ENCODE measurements around the gene MRGPRD. TPM values are rescaled to one million over a fixed set of nuclear protein-coding genes. Genes with fewer than 3 reads are reported as not detected.

Gene MRGPRD
- total RNA-seq, 2 experiments from 2014 or later, result not detected

- Mint-ChIP-seq H3K36me3 (ENCODE audit: low read depth) (no peaks in the 10 kb centered on the region), H3K9me3 (no peaks in the 10 kb centered on the region), H3K4me3 (no peak overlapping the region), H3K27ac (no peak overlapping the region), H3K27me3 (no peaks in the 10 kb centered on the region), H3K4me1 (no peaks in the 10 kb centered on the region)
- DNase-seq, result no peak
- POLR2A ChIA-PET, result no interaction called here
- CTCF ChIA-PET, result interaction anchor here (1.6 kb wide), 1 partner anchor 14 kb away, joined by 4 read pairs; no protein-coding TSS in a partner anchor
These were observed 15.8 kb upstream of the MRGPRD start for GRCh38 chr11:68996376-68997123.

GRCh38 chr11:68994894-68995285 is 14.1 kb upstream of the MRGPRD start:
- CTCF ChIA-PET, result no interaction called here

GRCh38 chr11:68994161-68994893 is 13.5 kb upstream of the MRGPRD start:
- Mint-ChIP-seq H3K27me3 (peaks cover 3% of the 10 kb centered on the region), H3K9me3 (no peaks in the 10 kb centered on the region), H3K36me3 (ENCODE audit: low read depth) (no peaks in the 10 kb centered on the region), H3K4me3 (no peak overlapping the region), H3K4me1 (no peaks in the 10 kb centered on the region), H3K27ac (no peak overlapping the region)
- no peak for DNase-seq
- ChIA-PET CTCF (interaction anchor here (0.6 kb wide), 1 partner anchor 18 kb away, joined by 4 read pairs; no protein-coding TSS in a partner anchor), POLR2A (no interaction called here)

More at GRCh38 chr11:68994894-68995285, 14.1 kb upstream of the MRGPRD start:
- DNase-seq, result no peak
- no peaks in the 10 kb centered on the region for H3K9me3 Mint-ChIP-seq
- no peak overlapping the region for H3K4me3 Mint-ChIP-seq
- H3K27ac Mint-ChIP-seq, result no peak overlapping the region
- POLR2A ChIA-PET, result no interaction called here
- no peaks in the 10 kb centered on the region for H3K36me3 Mint-ChIP-seq (ENCODE audit: low read depth)
- no peaks in the 10 kb centered on the region for H3K27me3 Mint-ChIP-seq
- no peaks in the 10 kb centered on the region for H3K4me1 Mint-ChIP-seq

GRCh38 chr11:68993546-68993945 is 12.8 kb upstream of the MRGPRD start:
- no peaks in the 10 kb centered on the region for H3K36me3 Mint-ChIP-seq (ENCODE audit: low read depth)
- no peak overlapping the region for H3K4me3 Mint-ChIP-seq
- H3K4me1 Mint-ChIP-seq, result no peaks in the 10 kb centered on the region
- CTCF ChIA-PET, result interaction anchor here (0.6 kb wide), 1 partner anchor 19 kb away, joined by 4 read pairs; no protein-coding TSS in a partner anchor
- H3K9me3 Mint-ChIP-seq, result no peaks in the 10 kb centered on the region
- H3K27me3 Mint-ChIP-seq, result peaks cover 7% of the 10 kb centered on the region
- no peak for DNase-seq
- POLR2A ChIA-PET, result no interaction called here
- no peak overlapping the region for H3K27ac Mint-ChIP-seq

GRCh38 chr11:68992743-68993255 is 12.0 kb upstream of the MRGPRD start:
- POLR2A ChIA-PET, result no interaction called here
- CTCF ChIA-PET, result no interaction called here
- Mint-ChIP-seq H3K27ac (no peak overlapping the region), H3K9me3 (no peaks in the 10 kb centered on the region), H3K36me3 (ENCODE audit: low read depth) (no peaks in the 10 kb centered on the region), H3K4me1 (no peaks in the 10 kb centered on the region), H3K27me3 (peaks cover 11% of the 10 kb centered on the region), H3K4me3 (no peak overlapping the region)
- DNase-seq, result no peak

GRCh38 chr11:68990995-68991780 is 10.4 kb upstream of the MRGPRD start:
- Mint-ChIP-seq H3K27me3 (peaks cover 22% of the 10 kb centered on the region), H3K36me3 (ENCODE audit: low read depth) (no peaks in the 10 kb centered on the region), H3K4me3 (no peak overlapping the region), H3K27ac (no peak overlapping the region), H3K4me1 (no peaks in the 10 kb centered on the region), H3K9me3 (no peaks in the 10 kb centered on the region)
- no peak for DNase-seq
- POLR2A ChIA-PET, result no interaction called here
- CTCF ChIA-PET, result no interaction called here

GRCh38 chr11:68989936-68990606 is 9.3 kb upstream of the MRGPRD start:
- no peak overlapping the region for H3K27ac Mint-ChIP-seq
- H3K36me3 Mint-ChIP-seq (ENCODE audit: low read depth), result no peaks in the 10 kb centered on the region
- H3K4me1 Mint-ChIP-seq, result no peaks in the 10 kb centered on the region
- H3K9me3 Mint-ChIP-seq, result no peaks in the 10 kb centered on the region
- peaks cover 23% of the 10 kb centered on the region for H3K27me3 Mint-ChIP-seq
- POLR2A ChIA-PET, result no interaction called here
- DNase-seq, result no peak
- H3K4me3 Mint-ChIP-seq, result no peak overlapping the region
- CTCF ChIA-PET, result no interaction called here

GRCh38 chr11:68988491-68988890 is 7.7 kb upstream of the MRGPRD start:
- peaks cover 25% of the 10 kb centered on the region for H3K27me3 Mint-ChIP-seq
- H3K4me1 Mint-ChIP-seq, result no peaks in the 10 kb centered on the region
- no peaks in the 10 kb centered on the region for H3K36me3 Mint-ChIP-seq (ENCODE audit: low read depth)
- DNase-seq, result no peak
- no peak overlapping the region for H3K4me3 Mint-ChIP-seq
- ChIA-PET CTCF (no interaction called here), POLR2A (no interaction called here)
- H3K9me3 Mint-ChIP-seq, result no peaks in the 10 kb centered on the region
- no peak overlapping the region for H3K27ac Mint-ChIP-seq

GRCh38 chr11:68987211-68987610 is 6.4 kb upstream of the MRGPRD start:
- H3K36me3 Mint-ChIP-seq (ENCODE audit: low read depth), result no peaks in the 10 kb centered on the region
- POLR2A ChIA-PET, result no interaction called here
- CTCF ChIA-PET, result no interaction called here
- H3K27me3 Mint-ChIP-seq, result peaks cover 28% of the 10 kb centered on the region
- H3K9me3 Mint-ChIP-seq, result no peaks in the 10 kb centered on the region
- no peak overlapping the region for H3K27ac Mint-ChIP-seq
- no peaks in the 10 kb centered on the region for H3K4me1 Mint-ChIP-seq
- DNase-seq, result no peak
- H3K4me3 Mint-ChIP-seq, result no peak overlapping the region

- ChIA-PET CTCF (interaction anchor here (0.7 kb wide), 1 partner anchor 26 kb away, joined by 3 read pairs; no protein-coding TSS in a partner anchor), POLR2A (no interaction called here)
- H3K36me3 Mint-ChIP-seq (ENCODE audit: low read depth), result no peaks in the 10 kb centered on the region
- H3K27me3 Mint-ChIP-seq, result peaks cover 28% of the 10 kb centered on the region
- H3K4me1 Mint-ChIP-seq, result no peaks in the 10 kb centered on the region
- H3K9me3 Mint-ChIP-seq, result no peaks in the 10 kb centered on the region
- DNase-seq, result no peak
- no peak overlapping the region for H3K4me3 Mint-ChIP-seq
- H3K27ac Mint-ChIP-seq, result no peak overlapping the region
These were observed 3.0 kb upstream of the MRGPRD start for GRCh38 chr11:68983801-68984200.

GRCh38 chr11:68982134-68982533 is 1.3 kb upstream of the MRGPRD start:
- Mint-ChIP-seq H3K27ac (no peak overlapping the region), H3K4me1 (no peaks in the 10 kb centered on the region), H3K4me3 (no peak overlapping the region), H3K36me3 (ENCODE audit: low read depth) (no peaks in the 10 kb centered on the region), H3K9me3 (no peaks in the 10 kb centered on the region), H3K27me3 (peaks cover 17% of the 10 kb centered on the region)
- ChIA-PET POLR2A (no interaction called here), CTCF (no interaction called here)
- no peak for DNase-seq

- Mint-ChIP-seq H3K27me3 (peaks cover 12% of the 10 kb centered on the region), H3K4me1 (no peaks in the 10 kb centered on the region), H3K9me3 (no peaks in the 10 kb centered on the region), H3K27ac (no peak overlapping the region), H3K36me3 (ENCODE audit: low read depth) (no peaks in the 10 kb centered on the region), H3K4me3 (no peak overlapping the region)
- DNase-seq, result no peak
- CTCF ChIA-PET, result interaction anchor here (1.2 kb wide), 1 partner anchor 10 kb away, joined by 3 read pairs; no protein-coding TSS in a partner anchor
- POLR2A ChIA-PET, result no interaction called here
These were observed 633 bp downstream of the MRGPRD start for GRCh38 chr11:68979931-68980775.
